ENCODE data around the gene UGGT1.

DNA sequence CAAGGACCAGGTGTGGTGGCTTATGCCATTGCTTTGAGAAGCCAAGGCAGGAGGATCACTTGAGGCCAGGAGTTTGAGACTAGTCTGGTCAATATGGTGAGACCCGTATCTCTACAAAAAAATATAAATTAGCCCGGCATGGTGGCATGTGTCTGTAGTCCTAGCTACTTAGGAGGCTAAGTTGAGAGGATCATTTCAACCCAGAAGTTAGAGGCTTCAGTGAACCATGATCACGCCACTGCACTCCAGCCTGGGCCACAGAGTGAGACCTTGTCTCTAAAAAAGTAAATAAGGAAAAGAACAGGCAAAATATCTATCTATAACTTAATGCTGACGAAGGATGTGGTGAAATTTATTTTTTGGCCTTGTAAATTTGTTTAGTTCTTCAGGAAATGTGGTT lies 78.1 kb downstream of the UGGT1 start:
- TF ChIP-seq POLR2A (IDR thresholded peaks at IDR 0.05; ENCODE audit: low read depth, low read length), result no peak
- no peak for TF ChIP-seq FOS (IDR thresholded peaks at IDR 0.05; ENCODE audit: borderline replicate concordance, insufficient read depth, low read length)
- TF ChIP-seq POLR2AphosphoS5 (IDR thresholded peaks at IDR 0.05; ENCODE audit: insufficient read depth, low read depth, low read length), result no peak

Data from endothelial cell of umbilical vein (primary cell).